Right atrium auricular region (tissue), 2 donors: Measurements from ENCODE around the gene NOL4L. TPM values are rescaled to one million over a fixed set of nuclear protein-coding genes. Genes with fewer than 3 reads are reported as not detected.

Experiments used
- DNase-seq: peaks from one replicate; pipeline ENCODE4 v3.0.0-alpha.2; 2019; ENCODE audit warnings: low spot score
- H3K27ac ChIP-seq, 2 donors: fragments of 200-600 bp; sonication (generic); 1 replicate in 1 of 2; 2 replicates in 1 of 2; pipeline ENCODE4 v1.5.1; 2016 to 2019
- H3K27me3 ChIP-seq, 2 donors: fragments of 200-600 bp; sonication (generic); one replicate each; pipeline versions ENCODE4 v1.5.1 to v1.6.0; 2017 to 2019
- H3K36me3 ChIP-seq: fragments of 200-600 bp; sonication (generic); one replicate; pipeline ENCODE4 v1.5.1; 2016
- H3K4me1 ChIP-seq, 2 donors: fragments of 200-600 bp; sonication (generic); one replicate each; pipeline versions ENCODE4 v1.5.1 to v1.6.0; 2017 to 2019
- H3K4me3 ChIP-seq, 2 donors: fragments of 200-600 bp; sonication (generic); 1 replicate in 1 of 2; 2 replicates in 1 of 2; pipeline ENCODE4 v1.5.1; 2017 to 2019; ENCODE audit warnings: mild to moderate bottlenecking in 1 of 2, moderate library complexity in 1 of 2
- H3K9me3 ChIP-seq, 2 donors: fragments of 200-600 bp; sonication (generic); one replicate each; pipeline ENCODE4 v1.5.1; 2019
- total RNA-seq, 2 donors: library from RNA; depleted of rRNA; stranded (reverse); fragments of >200 nt; gene quantifications; one replicate each; pipeline ENCODE4 v1.1.0, GENCODE V29; 2016
- TF ChIP-seq, protein P1 (sequence below), 2 donors: fragments of 200-600 bp; sonication (generic); IDR thresholded peaks; one replicate each; pipeline ENCODE4 v1.5.1; 2019; ENCODE audit warnings: antibody characterized with exemption in 2 of 2

Gene NOL4L
- total RNA-seq, 2 donors from 2014 or later: 7.6 to 10.4 TPM

GRCh38 chr20:32611868-32612267 is 26.7 kb upstream of the NOL4L start:
- no peak for DNase-seq
- Histone ChIP-seq H3K4me1 (no peaks in the 10 kb centered on the region), H3K4me3 (no peak overlapping the region), H3K36me3 (no peaks in the 10 kb centered on the region), H3K27ac (no peak overlapping the region), H3K9me3 (no peaks in the 10 kb centered on the region), H3K27me3 (no peaks in the 10 kb centered on the region)
- TF ChIP-seq, protein P1, sequence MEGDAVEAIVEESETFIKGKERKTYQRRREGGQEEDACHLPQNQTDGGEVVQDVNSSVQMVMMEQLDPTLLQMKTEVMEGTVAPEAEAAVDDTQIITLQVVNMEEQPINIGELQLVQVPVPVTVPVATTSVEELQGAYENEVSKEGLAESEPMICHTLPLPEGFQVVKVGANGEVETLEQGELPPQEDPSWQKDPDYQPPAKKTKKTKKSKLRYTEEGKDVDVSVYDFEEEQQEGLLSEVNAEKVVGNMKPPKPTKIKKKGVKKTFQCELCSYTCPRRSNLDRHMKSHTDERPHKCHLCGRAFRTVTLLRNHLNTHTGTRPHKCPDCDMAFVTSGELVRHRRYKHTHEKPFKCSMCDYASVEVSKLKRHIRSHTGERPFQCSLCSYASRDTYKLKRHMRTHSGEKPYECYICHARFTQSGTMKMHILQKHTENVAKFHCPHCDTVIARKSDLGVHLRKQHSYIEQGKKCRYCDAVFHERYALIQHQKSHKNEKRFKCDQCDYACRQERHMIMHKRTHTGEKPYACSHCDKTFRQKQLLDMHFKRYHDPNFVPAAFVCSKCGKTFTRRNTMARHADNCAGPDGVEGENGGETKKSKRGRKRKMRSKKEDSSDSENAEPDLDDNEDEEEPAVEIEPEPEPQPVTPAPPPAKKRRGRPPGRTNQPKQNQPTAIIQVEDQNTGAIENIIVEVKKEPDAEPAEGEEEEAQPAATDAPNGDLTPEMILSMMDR (IDR thresholded peaks at IDR 0.05): no peak

DNA sequence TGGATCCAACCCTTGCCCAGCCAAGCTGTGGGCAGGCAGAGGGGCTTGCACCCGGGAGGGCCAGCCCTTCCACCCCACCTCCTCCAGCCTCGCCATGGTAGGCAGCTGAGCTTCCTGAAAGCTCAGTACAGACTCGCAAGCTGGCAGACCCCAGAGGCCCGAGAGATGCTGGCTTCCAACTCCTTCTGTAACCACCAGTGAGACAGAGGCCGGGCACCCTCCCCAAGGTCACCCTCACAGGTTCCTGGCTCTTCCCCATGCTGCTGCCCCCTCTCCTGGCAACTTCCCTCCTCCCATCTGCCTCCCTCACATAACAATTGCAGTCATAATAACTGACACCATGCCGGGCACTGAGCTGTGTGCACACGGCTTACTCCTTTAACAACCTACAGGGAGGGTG is 26.2 kb upstream of the NOL4L start:
- Histone ChIP-seq H3K27me3 (no peaks in the 10 kb centered on the region), H3K36me3 (no peaks in the 10 kb centered on the region), H3K4me3 (no peak overlapping the region), H3K4me1 (no peaks in the 10 kb centered on the region), H3K9me3 (no peaks in the 10 kb centered on the region), H3K27ac (no peak overlapping the region)
- TF ChIP-seq, protein P1 (IDR thresholded peaks at IDR 0.05): no peak
- DNase-seq: no peak

GRCh38 chr20:32610472-32611218 is 25.5 kb upstream of the NOL4L start:
- Histone ChIP-seq H3K27me3 (no peaks in the 10 kb centered on the region), H3K36me3 (no peaks in the 10 kb centered on the region), H3K9me3 (no peaks in the 10 kb centered on the region), H3K27ac (no peak overlapping the region), H3K4me1 (no peaks in the 10 kb centered on the region), H3K4me3 (no peak overlapping the region)
- TF ChIP-seq, protein P1 (IDR thresholded peaks at IDR 0.05): no peak
- DNase-seq: no peak

DNA sequence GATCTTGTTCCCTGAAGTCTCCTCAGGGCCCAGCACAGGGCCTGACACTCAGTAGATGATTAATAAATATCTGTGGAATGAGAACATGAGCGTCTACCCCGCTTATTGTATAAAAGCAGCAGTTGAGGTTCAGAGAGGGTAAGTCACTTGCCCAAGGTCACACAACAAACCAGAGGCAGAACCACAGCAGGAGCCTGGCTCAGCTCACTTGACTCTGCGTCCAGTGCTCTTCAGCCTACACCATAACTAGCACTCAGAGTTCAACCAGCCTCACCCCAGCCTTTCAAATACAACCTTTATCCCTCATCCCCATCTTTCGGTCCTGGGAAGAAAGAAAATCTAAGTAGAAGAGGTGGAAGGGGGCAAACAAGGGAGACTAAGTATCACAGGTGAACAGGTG is 24.9 kb upstream of the NOL4L start:
- DNase-seq: no peak
- H3K36me3 ChIP-seq: no peaks in the 10 kb centered on the region
- no peaks in the 10 kb centered on the region for H3K9me3 ChIP-seq
- no peak overlapping the region for H3K27ac ChIP-seq
- no peak overlapping the region for H3K4me3 ChIP-seq
- H3K4me1 ChIP-seq: no peaks in the 10 kb centered on the region
- no peaks in the 10 kb centered on the region for H3K27me3 ChIP-seq
- TF ChIP-seq, protein P1 (IDR thresholded peaks at IDR 0.05): no peak

GRCh38 chr20:32609111-32609773 is 24.1 kb upstream of the NOL4L start:
- TF ChIP-seq, protein P1 (IDR thresholded peaks at IDR 0.05): no peak
- Histone ChIP-seq H3K9me3 (no peaks in the 10 kb centered on the region), H3K4me3 (no peak overlapping the region), H3K4me1 (no peaks in the 10 kb centered on the region), H3K27me3 (no peaks in the 10 kb centered on the region), H3K36me3 (no peaks in the 10 kb centered on the region), H3K27ac (no peak overlapping the region)
- no peak for DNase-seq
